Lower leg skin (tissue), 3 donors: ENCODE results near the gene TMEM82.

ENCODE experiments used
- POLR2A ChIP-seq, 2 donors: fragments of 450-650 bp; IDR thresholded peaks; one replicate each; pipeline ENCODE4 v1.6.1; 2016 to 2017; ENCODE audit warnings: antibody characterized with exemption in 2 of 2, mild to moderate bottlenecking in 1 of 2, moderate library complexity in 1 of 2
- TF ChIP-seq, protein P1 (sequence below), 3 donors: fragments of 450-650 bp; IDR thresholded peaks; one replicate each; pipeline ENCODE4 v1.5.1; 2016; ENCODE audit warnings: antibody characterized with exemption in 3 of 3, mild to moderate bottlenecking in 3 of 3, moderate library complexity in 2 of 3

DNA sequence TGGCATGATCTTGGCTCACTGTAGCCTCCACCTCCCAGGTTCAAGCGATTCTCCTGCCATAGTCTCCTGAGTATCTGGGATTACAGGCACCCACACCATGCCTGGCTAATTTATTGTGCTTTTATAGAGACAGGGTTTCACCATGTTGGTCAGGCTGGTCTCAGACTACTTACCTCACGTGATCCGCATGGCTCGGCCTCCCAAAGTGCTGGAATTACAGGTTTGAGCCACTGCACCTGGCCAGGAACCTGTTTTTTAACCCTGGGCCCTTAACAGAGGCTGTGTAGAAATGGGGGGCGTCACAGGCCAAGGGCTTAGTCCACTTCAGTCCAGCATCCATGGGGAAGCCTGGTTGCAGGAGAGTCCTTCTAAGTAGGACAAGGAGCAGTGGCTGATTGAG is 25.6 kb downstream of the TMEM82 start:
- TF ChIP-seq, protein P1, sequence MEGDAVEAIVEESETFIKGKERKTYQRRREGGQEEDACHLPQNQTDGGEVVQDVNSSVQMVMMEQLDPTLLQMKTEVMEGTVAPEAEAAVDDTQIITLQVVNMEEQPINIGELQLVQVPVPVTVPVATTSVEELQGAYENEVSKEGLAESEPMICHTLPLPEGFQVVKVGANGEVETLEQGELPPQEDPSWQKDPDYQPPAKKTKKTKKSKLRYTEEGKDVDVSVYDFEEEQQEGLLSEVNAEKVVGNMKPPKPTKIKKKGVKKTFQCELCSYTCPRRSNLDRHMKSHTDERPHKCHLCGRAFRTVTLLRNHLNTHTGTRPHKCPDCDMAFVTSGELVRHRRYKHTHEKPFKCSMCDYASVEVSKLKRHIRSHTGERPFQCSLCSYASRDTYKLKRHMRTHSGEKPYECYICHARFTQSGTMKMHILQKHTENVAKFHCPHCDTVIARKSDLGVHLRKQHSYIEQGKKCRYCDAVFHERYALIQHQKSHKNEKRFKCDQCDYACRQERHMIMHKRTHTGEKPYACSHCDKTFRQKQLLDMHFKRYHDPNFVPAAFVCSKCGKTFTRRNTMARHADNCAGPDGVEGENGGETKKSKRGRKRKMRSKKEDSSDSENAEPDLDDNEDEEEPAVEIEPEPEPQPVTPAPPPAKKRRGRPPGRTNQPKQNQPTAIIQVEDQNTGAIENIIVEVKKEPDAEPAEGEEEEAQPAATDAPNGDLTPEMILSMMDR (IDR thresholded peaks at IDR 0.05): no peak
- TF ChIP-seq POLR2A (IDR thresholded peaks at IDR 0.05): no peak
